Calu3 (cell line): ENCODE results near the gene FBXL7. TPM values are rescaled to one million over a fixed set of nuclear protein-coding genes. Genes with fewer than 3 reads are reported as not detected.

Experiments
- BruUV-seq: library from RNA; stranded (reverse); fragments of 400-500 nt; replicated peaks from 2 replicates; lab custom pipeline; 2021; lab: Mats Ljungman, UMichigan
- CTCF ChIA-PET: fragments of 300-600 bp; sonication (Branson Sonifier 250); formaldehyde crosslinking; loops from one replicate; lab custom pipeline; 2022; ENCODE audit warnings: antibody characterized with exemption; lab: Charles Lee
- DNase-seq: peaks from one replicate; pipeline ENCODE4 v3.0.0; 2022
- H3K27ac Mint-ChIP-seq: one replicate; pipeline ENCODE4 v1.8.0; 2022; ENCODE audit warnings: mixed read lengths; ENCODE audit not compliant: unreplicated experiment
- H3K27me3 Mint-ChIP-seq: one replicate; pipeline ENCODE4 v1.8.0; 2022; ENCODE audit warnings: mixed read lengths; ENCODE audit not compliant: unreplicated experiment
- H3K36me3 Mint-ChIP-seq: one replicate; pipeline ENCODE4 v1.8.0; 2022; ENCODE audit warnings: mild to moderate bottlenecking, moderate library complexity, mixed read lengths; ENCODE audit not compliant: insufficient read depth, unreplicated experiment
- H3K4me1 Mint-ChIP-seq: one replicate; pipeline ENCODE4 v1.8.0; 2022; ENCODE audit warnings: mild to moderate bottlenecking, low read depth, mixed read lengths; ENCODE audit not compliant: unreplicated experiment
- H3K4me3 Mint-ChIP-seq: one replicate; pipeline ENCODE4 v1.8.0; 2022; ENCODE audit warnings: mild to moderate bottlenecking, low read depth, moderate library complexity, mixed read lengths; ENCODE audit not compliant: unreplicated experiment
- H3K9me3 Mint-ChIP-seq: one replicate; pipeline ENCODE4 v1.8.0; 2022; ENCODE audit warnings: low read depth, mixed read lengths; ENCODE audit not compliant: unreplicated experiment
- CTCF ChIP-seq: fragments of 200-600 bp; IDR thresholded peaks from one replicate; pipeline ENCODE4 v1.8.0; 2022; ENCODE audit warnings: antibody characterized with exemption; ENCODE audit not compliant: unreplicated experiment
- intact Hi-C: fragments of 100-400 bp; cut with micrococcal nuclease; formaldehyde crosslinking; loops from one replicate; pipeline ENCODE4 v1.10.0; 2022; ENCODE audit not compliant: unreplicated experiment
- total RNA-seq: library from RNA; stranded (reverse); gene quantifications from 2 replicates; pipeline ENCODE4 v1.2.3, GENCODE V29; 2022

FBXL7 gene
- total RNA-seq, 1 experiment from 2014 or later: not detected

- no peak for TF ChIP-seq CTCF
- intact Hi-C loops: loop anchor here (10.0 kb wide), 1 partner anchor 690 kb away; no protein-coding TSS in a partner anchor
- Mint-ChIP-seq H3K9me3 (no peaks in the 10 kb centered on the region), H3K36me3 (no peaks in the 10 kb centered on the region), H3K27ac (no peak overlapping the region), H3K4me1 (no peaks in the 10 kb centered on the region), H3K4me3 (no peak overlapping the region), H3K27me3 (no peaks in the 10 kb centered on the region)
- CTCF ChIA-PET: no interaction called here
- no peak for DNase-seq
- no TSS peak for BruUV-seq
Measured at GRCh38 chr5:15794052-15794985, 294.3 kb downstream of the FBXL7 start.

DNA sequence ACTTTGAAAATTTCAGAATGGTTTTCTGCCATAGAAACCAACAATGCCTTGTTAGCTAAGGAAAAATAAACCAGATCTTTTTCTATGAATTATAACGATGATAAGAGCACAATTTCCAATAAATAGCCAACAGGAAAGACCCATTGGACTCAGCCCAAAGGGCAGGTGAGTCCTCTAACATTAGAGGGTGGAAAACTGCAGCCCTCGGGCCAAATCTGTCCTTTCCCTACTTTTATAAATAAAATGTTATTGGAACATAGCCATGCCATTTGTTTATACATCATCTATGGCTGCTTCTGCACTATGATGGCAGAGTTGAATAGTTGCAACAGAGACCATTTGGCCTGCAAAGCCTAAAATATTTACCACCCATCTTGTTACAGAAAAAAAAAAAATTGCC is 296.1 kb downstream of the FBXL7 start:
- Mint-ChIP-seq H3K4me1 (no peaks in the 10 kb centered on the region), H3K9me3 (no peaks in the 10 kb centered on the region), H3K36me3 (no peaks in the 10 kb centered on the region), H3K27me3 (no peaks in the 10 kb centered on the region), H3K27ac (no peak overlapping the region), H3K4me3 (no peak overlapping the region)
- no TSS peak for BruUV-seq
- intact Hi-C loops: loop anchor here (10.0 kb wide), 1 partner anchor 691 kb away; no protein-coding TSS in a partner anchor
- CTCF ChIA-PET: no interaction called here
- DNase-seq: no peak
- TF ChIP-seq CTCF: no peak

- no peak overlapping the region for H3K27ac Mint-ChIP-seq
- intact Hi-C loops: loop anchor here (10.0 kb wide), 1 partner anchor 692 kb away; no protein-coding TSS in a partner anchor
- no peaks in the 10 kb centered on the region for H3K4me1 Mint-ChIP-seq
- no peaks in the 10 kb centered on the region for H3K9me3 Mint-ChIP-seq
- DNase-seq: no peak
- no peaks in the 10 kb centered on the region for H3K36me3 Mint-ChIP-seq
- no peaks in the 10 kb centered on the region for H3K27me3 Mint-ChIP-seq
- TF ChIP-seq CTCF: no peak
- BruUV-seq: no TSS peak
- no peak overlapping the region for H3K4me3 Mint-ChIP-seq
- CTCF ChIA-PET: no interaction called here
Measured at GRCh38 chr5:15796557-15796956, 296.6 kb downstream of the FBXL7 start.

GRCh38 chr5:15797116-15797515 is 297.1 kb downstream of the FBXL7 start:
- Mint-ChIP-seq H3K36me3 (no peaks in the 10 kb centered on the region), H3K9me3 (peaks cover 2% of the 10 kb centered on the region), H3K27me3 (no peaks in the 10 kb centered on the region), H3K27ac (no peak overlapping the region), H3K4me3 (no peak overlapping the region), H3K4me1 (no peaks in the 10 kb centered on the region)
- intact Hi-C loops: loop anchor here (10.0 kb wide), 1 partner anchor 692 kb away; no protein-coding TSS in a partner anchor
- no TSS peak for BruUV-seq
- CTCF ChIA-PET: no interaction called here
- TF ChIP-seq CTCF: no peak
- no peak for DNase-seq
